Measurements from ENCODE around the gene PTPRE.

The PTPRE gene

GRCh38 chr10:127882801-127883459 lies 24.0 kb upstream of the PTPRE start:
- no peak for DNase-seq (ENCODE audit: low spot score)

GRCh38 chr10:127883516-127883915 lies 23.4 kb upstream of the PTPRE start:
- no peak for DNase-seq (ENCODE audit: low spot score)

GRCh38 chr10:127884501-127884900 lies 22.4 kb upstream of the PTPRE start:
- no peak for DNase-seq (ENCODE audit: low spot score)

- no peak for DNase-seq (ENCODE audit: low spot score)
Measured at GRCh38 chr10:127886371-127887051, 20.4 kb upstream of the PTPRE start.

GRCh38 chr10:127887541-127888415 lies 19.1 kb upstream of the PTPRE start:
- DNase-seq (ENCODE audit: low spot score): no peak

- DNase-seq (ENCODE audit: low spot score): no peak
Measured at GRCh38 chr10:127888521-127889312, 18.2 kb upstream of the PTPRE start.

- DNase-seq (ENCODE audit: low spot score): no peak
Measured at GRCh38 chr10:127889605-127890195, 17.2 kb upstream of the PTPRE start.

- no peak for DNase-seq (ENCODE audit: low spot score)
Measured at GRCh38 chr10:127890216-127890615, 16.7 kb upstream of the PTPRE start.

- no peak for DNase-seq (ENCODE audit: low spot score)
Measured at GRCh38 chr10:127890832-127891334, 16.0 kb upstream of the PTPRE start.

- DNase-seq (ENCODE audit: low spot score): no peak
Measured at GRCh38 chr10:127892743-127893142, 14.2 kb upstream of the PTPRE start, which contains the start of gene CLRN3. Gene CLRN3, minus strand, starts transcription at chr10:127892941. Its CDS starts 157 bp downstream, at chr10:127892784.

- DNase-seq (ENCODE audit: low spot score): no peak
Measured at GRCh38 chr10:127894146-127894545, 12.8 kb upstream of the PTPRE start.

GRCh38 chr10:127896590-127896989 lies 10.3 kb upstream of the PTPRE start:
- DNase-seq (ENCODE audit: low spot score): no peak

- no peak for DNase-seq (ENCODE audit: low spot score)
Measured at GRCh38 chr10:127897177-127897576, 9.7 kb upstream of the PTPRE start.

- DNase-seq (ENCODE audit: low spot score): no peak
Measured at GRCh38 chr10:127899766-127900387, 7.0 kb upstream of the PTPRE start.

GRCh38 chr10:127903789-127904188 lies 3.1 kb upstream of the PTPRE start:
- no peak for DNase-seq (ENCODE audit: low spot score)

GRCh38 chr10:127904311-127905000 lies 2.4 kb upstream of the PTPRE start:
- no peak for DNase-seq (ENCODE audit: low spot score)

GRCh38 chr10:127905001-127905847 lies 1.7 kb upstream of the PTPRE start:
- DNase-seq (ENCODE audit: low spot score): no peak

GRCh38 chr10:127905848-127906261 lies 1.0 kb upstream of the PTPRE start:
- no peak for DNase-seq (ENCODE audit: low spot score)

GRCh38 chr10:127907411-127908105 lies 655 bp downstream of the PTPRE start:
- no peak for DNase-seq (ENCODE audit: low spot score)
